22Rv1 (cell line): Measurements from ENCODE around the gene PTPRM.

ENCODE experiments used
- CTCF ChIP-seq: fragments of 450-650 bp; IDR thresholded peaks from 2 replicates; pipeline ENCODE4 v1.5.1; 2017; ENCODE audit warnings: mild to moderate bottlenecking
- ZFX ChIP-seq: fragments of 450-650 bp; IDR thresholded peaks from 2 replicates; pipeline ENCODE4 v1.6.1; 2017; ENCODE audit warnings: antibody characterized with exemption, borderline replicate concordance

GRCh38 chr18:7722955-7723354 lies 155.8 kb downstream of the PTPRM start:
- TF ChIP-seq CTCF = no peak
- no peak for TF ChIP-seq ZFX
